HCT116 (cell line): Measurements from ENCODE around the gene GHR. TPM values are rescaled to one million over a fixed set of nuclear protein-coding genes. Genes with fewer than 3 reads are reported as not detected.

Source experiments
- ATAC-seq: fragments of 200-7000 bp; cut with Tn5 transposase; 2 replicates; pipeline ENCODE4 v1.9.1; 2020; ENCODE audit warnings: mild to moderate bottlenecking, moderate library complexity
- BruUV-seq: library from RNA; stranded (reverse); fragments of 400-500 nt; replicated peaks from 2 replicates; lab custom pipeline; 2021; lab: Mats Ljungman, UMichigan
- CTCF ChIA-PET: fragments of 300-600 bp; sonication (Branson Sonifier 250); formaldehyde crosslinking; loops from one replicate; lab custom pipeline; 2021; ENCODE audit warnings: antibody characterized with exemption; lab: Charles Lee
- POLR2A ChIA-PET: fragments of 300-600, 350-600 bp; sonication (Branson Sonifier 250); formaldehyde crosslinking; loops from one replicate; lab custom pipeline; 2021; ENCODE audit warnings: antibody characterized with exemption; lab: Charles Lee
- RAD21 ChIA-PET, 2 experiments: fragments of 300-600 bp; sonication (Branson Sonifier 250); formaldehyde crosslinking; loops; one replicate each; lab custom pipeline; 2023; ENCODE audit warnings: low total read pairs in 2 of 2; ENCODE audit not compliant: uncharacterized antibody in 2 of 2, unreplicated experiment in 2 of 2, low non-redundant PET in 1 of 2; lab: Charles Lee
- DNase-seq: peaks from one replicate; pipeline ENCODE4 v3.0.0-alpha.2; 2010; ENCODE audit warnings: low read depth, low spot score
- H2AFZ ChIP-seq: fragments of 200-600 bp; shearing (Covaris generic), sonication (generic); 2 replicates; pipeline ENCODE4 v1.6.1; 2017; ENCODE audit warnings: low read depth, mixed run types, mixed read lengths, antibody characterized with exemption, low read length; ENCODE audit not compliant: poor library complexity, severe bottlenecking
- H3K27ac ChIP-seq: 2 replicates; pipeline ENCODE4 v1.5.1; 2012; ENCODE audit warnings: low read depth, low read length
- H3K27me3 ChIP-seq: fragments of 200-600 bp; sonication (generic); 2 replicates; pipeline ENCODE4 v1.6.1; 2016; ENCODE audit warnings: mixed run types, low read length, mixed read lengths; ENCODE audit not compliant: insufficient read depth
- H3K36me3 ChIP-seq, 2 experiments: fragments of 200-500 bp in 1 of 2; fragments of 200-600 bp in 1 of 2; sonication (Bioruptor generic) in 1 of 2; sonication (generic) in 1 of 2; 2 replicates each; pipeline versions ENCODE4 v1.5.1 to v1.6.1; 2014 to 2016; ENCODE audit warnings: low read length in 2 of 2, inconsistent platforms in 1 of 2, mixed read lengths in 1 of 2, mixed run types in 1 of 2; ENCODE audit not compliant: insufficient read depth in 2 of 2, control insufficient read depth in 1 of 2
- H3K4me1 ChIP-seq, 2 experiments: fragments of 200-600 bp in 1 of 2; sonication (generic) in 1 of 2; 2 replicates each; pipeline versions ENCODE4 v1.5.1 to v1.6.1; 2012 to 2017; ENCODE audit warnings: low read length in 2 of 2, inconsistent platforms in 1 of 2, mild to moderate bottlenecking in 1 of 2, mixed read lengths in 1 of 2, mixed run types in 1 of 2, moderate library complexity in 1 of 2; ENCODE audit not compliant: insufficient read depth in 2 of 2, control insufficient read depth in 1 of 2
- H3K4me2 ChIP-seq: fragments of 200-600 bp; sonication (generic); 2 replicates; pipeline ENCODE4 v1.6.1; 2017; ENCODE audit warnings: mixed run types, low read length, mixed read lengths
- H3K4me3 ChIP-seq, 2 experiments: fragments of 200-600 bp in 1 of 2; sonication (generic) in 1 of 2; replicated peaks in 1 of 2; 2 replicates each; pipeline ENCODE4 v1.5.1; 2011 to 2016; ENCODE audit warnings: low read length in 2 of 2, control low read depth in 1 of 2, low read depth in 1 of 2, mild to moderate bottlenecking in 1 of 2, mixed read lengths in 1 of 2, mixed run types in 1 of 2
- H3K79me2 ChIP-seq: fragments of 200-600 bp; sonication (generic); 2 replicates; pipeline ENCODE4 v1.6.1; 2017; ENCODE audit warnings: mild to moderate bottlenecking, mixed run types, low read length, moderate library complexity, mixed read lengths; ENCODE audit not compliant: insufficient read depth
- H3K9ac ChIP-seq: fragments of 200-600 bp; sonication (generic); 2 replicates; pipeline ENCODE4 v1.6.1; 2016; ENCODE audit warnings: low read length, mixed read lengths
- H3K9me2 ChIP-seq: fragments of 200-600 bp; sonication (generic), shearing (Covaris generic); 2 replicates; pipeline ENCODE4 v1.6.1; 2017; ENCODE audit warnings: mixed run types, mild to moderate bottlenecking, moderate library complexity; ENCODE audit not compliant: insufficient read depth
- H3K9me3 ChIP-seq, 2 experiments: fragments of 200-500 bp in 1 of 2; fragments of 200-600 bp in 1 of 2; sonication (Bioruptor generic) in 1 of 2; sonication (generic) in 1 of 2; 2 replicates each; pipeline ENCODE4 v1.6.1; 2014 to 2017; ENCODE audit warnings: low read length in 2 of 2, mixed read lengths in 2 of 2, inconsistent platforms in 1 of 2, low read depth in 1 of 2, mild to moderate bottlenecking in 1 of 2, mixed run types in 1 of 2, moderate library complexity in 1 of 2; ENCODE audit not compliant: control insufficient read depth in 1 of 2, insufficient read depth in 1 of 2
- H4K20me1 ChIP-seq: fragments of 200-600 bp; sonication (generic), shearing (Covaris generic); 2 replicates; pipeline ENCODE4 v1.6.1; 2017; ENCODE audit warnings: mixed run types, mild to moderate bottlenecking, moderate library complexity; ENCODE audit not compliant: insufficient read depth
- ATF3 ChIP-seq: IDR thresholded peaks from 2 replicates; pipeline ENCODE4 v1.6.1; 2012
- CBX3 ChIP-seq: IDR thresholded peaks from 2 replicates; pipeline ENCODE4 v1.6.1; 2012; ENCODE audit warnings: low read depth
- CEBPB ChIP-seq: IDR thresholded peaks from 2 replicates; pipeline ENCODE4 v1.6.1; 2012; ENCODE audit warnings: low read depth
- EGR1 ChIP-seq: IDR thresholded peaks from 2 replicates; pipeline ENCODE4 v1.6.1; 2012; ENCODE audit warnings: low read depth
- ELF1 ChIP-seq: IDR thresholded peaks from 2 replicates; pipeline ENCODE4 v1.6.1; 2012; ENCODE audit warnings: low read depth, borderline replicate concordance
- EZH2 ChIP-seq: fragments of 200-600 bp; sonication (generic); IDR thresholded peaks from 2 replicates; pipeline ENCODE4 v1.6.1; 2017; ENCODE audit warnings: antibody characterized with exemption, mixed run types
- EZH2phosphoT487 ChIP-seq: fragments of 200-600 bp; IDR thresholded peaks from 2 replicates; pipeline ENCODE4 v1.6.1; 2018; ENCODE audit warnings: antibody characterized with exemption, borderline replicate concordance
- JUND ChIP-seq: IDR thresholded peaks from 2 replicates; pipeline ENCODE4 v1.6.1; 2012
- POLR2A ChIP-seq: IDR thresholded peaks from 2 replicates; pipeline ENCODE4 v1.7.0; 2011; ENCODE audit warnings: borderline replicate concordance; ENCODE audit not compliant: insufficient read depth, insufficient read length; ENCODE audit errors: extremely low read depth
- POLR2AphosphoS5 ChIP-seq: IDR thresholded peaks from 2 replicates; pipeline ENCODE4 v1.6.1; 2011; ENCODE audit warnings: mild to moderate bottlenecking, low read depth, low read length, moderate library complexity
- SP1 ChIP-seq: IDR thresholded peaks from 2 replicates; pipeline ENCODE4 v1.6.1; 2012; ENCODE audit warnings: low read depth
- SRF ChIP-seq: IDR thresholded peaks from 2 replicates; pipeline ENCODE4 v1.6.1; 2012; ENCODE audit warnings: low read depth
- TCF7L2 ChIP-seq: IDR thresholded peaks from 2 replicates; pipeline ENCODE4 v1.7.0; 2011; ENCODE audit warnings: borderline replicate concordance, inconsistent platforms; ENCODE audit not compliant: insufficient read depth, insufficient read length; ENCODE audit errors: extremely low read depth
- YY1 ChIP-seq: IDR thresholded peaks from 2 replicates; pipeline ENCODE4 v1.6.1; 2011; ENCODE audit warnings: low read length, low read depth, moderate library complexity, mild to moderate bottlenecking; ENCODE audit not compliant: insufficient replicate concordance; ENCODE audit errors: extremely low read depth
- ZBTB33 ChIP-seq: IDR thresholded peaks from 2 replicates; pipeline ENCODE4 v1.6.1; 2011; ENCODE audit warnings: mild to moderate bottlenecking, low read length, moderate library complexity; ENCODE audit not compliant: insufficient replicate concordance; ENCODE audit errors: extremely low read depth
- ZFX ChIP-seq: fragments of 450-650 bp; IDR thresholded peaks from 2 replicates; pipeline ENCODE4 v1.6.1; 2017
- ZNF274 ChIP-seq: fragments of 200-500 bp; sonication (Bioruptor generic); IDR thresholded peaks from 2 replicates; pipeline ENCODE4 v1.6.1; 2014; ENCODE audit warnings: mild to moderate bottlenecking, low read depth, low read length, inconsistent platforms
- intact Hi-C: fragments of 100-400 bp; cut with micrococcal nuclease; formaldehyde crosslinking; loops from 2 replicates; pipeline ENCODE4 v1.10.0; 2022
- total RNA-seq: library from RNA; stranded (reverse); gene quantifications from one replicate; pipeline ENCODE4 v1.2.1, GENCODE V29; 2021; ENCODE audit not compliant: unreplicated experiment

GHR gene
- total RNA-seq, 1 experiment from 2014 or later = not detected

DNA sequence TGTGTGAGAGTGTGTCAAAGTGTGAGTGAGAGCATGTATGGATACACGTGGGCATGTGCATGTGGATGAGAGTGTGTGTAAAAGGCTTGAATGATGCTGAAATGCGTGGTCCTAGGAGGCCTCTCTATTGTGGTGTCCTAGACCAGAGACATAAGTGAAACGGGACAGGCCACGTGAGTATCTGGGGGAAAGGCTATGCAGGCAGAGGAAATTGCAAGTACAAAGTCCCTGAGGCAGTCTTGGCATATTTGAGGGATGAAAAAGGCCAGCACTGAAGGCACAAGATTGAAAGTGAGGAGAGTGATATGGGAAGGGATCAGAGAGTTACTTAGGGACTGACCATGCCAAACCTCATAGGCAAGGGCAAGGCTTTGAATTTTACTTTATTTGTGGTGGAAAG is 266.2 kb downstream of the GHR start (continued):
- no peak for TF ChIP-seq YY1
- TF ChIP-seq, all 23 proteins: peak for 0

DNA sequence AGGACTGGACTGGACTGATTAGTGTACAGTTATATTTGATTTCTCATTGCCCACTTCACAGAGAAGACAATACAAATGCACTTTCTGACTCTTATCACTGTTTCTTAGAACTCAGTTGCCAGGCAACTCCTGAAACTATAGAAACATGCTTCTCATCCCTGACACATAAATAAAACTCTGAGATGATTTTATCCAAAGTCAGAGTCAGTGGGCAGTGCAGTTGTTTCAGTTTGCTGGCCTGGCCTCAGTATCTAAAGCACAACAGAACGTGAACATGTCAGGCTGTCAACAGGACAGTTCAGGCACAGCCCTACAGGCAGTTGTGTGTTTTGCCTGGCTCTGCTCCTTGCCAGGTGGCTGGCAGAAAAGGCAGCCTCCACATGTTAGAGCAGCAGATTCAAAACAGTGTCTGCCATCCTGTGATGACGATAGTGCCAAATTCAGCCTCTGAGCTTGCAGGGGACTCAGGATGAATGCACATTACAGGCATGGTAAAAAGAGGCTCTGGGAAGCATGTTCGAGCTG is 268.2 kb downstream of the GHR start:
- TF ChIP-seq POLR2A (no peak), ATF3 (no peak), TCF7L2 (no peak), CEBPB (no peak), CBX3 (no peak), POLR2AphosphoS5 (no peak), ELF1 (no peak), EZH2 (no peak), ZBTB33 (no peak), JUND (no peak), ZFX (no peak), EGR1 (no peak), ZNF274 (no peak), SP1 (no peak), SRF (no peak), EZH2phosphoT487 (no peak)
- TF ChIP-seq, all 23 proteins: peak for 0
- Histone ChIP-seq H3K4me3 (no peak overlapping the region), H3K27ac (no peak overlapping the region), H3K27me3 (peaks cover 3% of the 10 kb centered on the region), H3K9me2 (no peaks in the 10 kb centered on the region), H3K36me3 (no peaks in the 10 kb centered on the region), H2AFZ (no peak overlapping the region), H4K20me1 (no peaks in the 10 kb centered on the region), H3K4me2 (no peak overlapping the region), H3K9ac (no peak overlapping the region), H3K9me3 (no peaks in the 10 kb centered on the region), H3K4me1 (no peaks in the 10 kb centered on the region), H3K79me2 (no peaks in the 10 kb centered on the region)
- POLR2A ChIA-PET = no interaction called here
- RAD21 ChIA-PET = no interaction called here
- peak; percentile 50; the same call in 1 of the 2 replicates for ATAC-seq
- CTCF ChIA-PET = interaction anchor here (1.1 kb wide), 1 partner anchor 54 kb away, joined by 3 read pairs; no protein-coding TSS in a partner anchor
- intact Hi-C loops = no loop called here
- no peak for DNase-seq
- BruUV-seq = no TSS peak
